ENCODE data around the gene PLCH2.

Gene PLCH2

GRCh38 chr1:2499260-2499659 lies 23.2 kb downstream of the PLCH2 start:
- DNase-seq (ENCODE audit: low read depth in 2 of 2) = no peak

DNA sequence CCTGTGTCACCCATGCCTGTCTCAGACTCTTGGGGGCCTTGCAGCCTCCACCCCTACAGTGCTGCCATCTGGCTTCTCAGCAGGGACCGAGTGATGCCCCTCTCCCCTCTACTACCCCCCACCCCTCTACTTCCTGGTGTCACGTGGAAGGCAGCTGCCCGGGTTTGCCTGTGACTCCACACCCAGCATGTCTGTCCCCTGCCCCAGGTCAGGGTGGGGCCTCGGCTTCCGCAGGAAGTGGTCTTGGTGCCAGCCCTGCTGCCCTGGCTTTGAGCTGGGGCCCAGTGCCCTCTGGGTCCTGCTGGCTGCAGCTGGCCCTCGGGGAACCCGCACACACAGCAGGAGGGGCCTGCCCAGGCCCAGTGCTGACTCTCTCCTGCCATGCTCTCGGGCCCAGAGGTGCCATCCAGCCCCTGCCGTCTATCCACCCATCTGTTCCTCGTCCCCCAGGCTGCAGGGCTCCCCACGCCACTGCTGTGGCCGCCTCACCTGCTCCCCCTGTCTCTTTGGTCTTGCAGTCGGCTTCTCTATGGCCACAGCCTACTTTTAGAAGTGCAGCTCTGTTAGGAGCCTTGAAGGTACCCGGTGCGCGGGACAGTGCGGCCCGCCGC lies 24.0 kb downstream of the PLCH2 start:
- DNase-seq (ENCODE audit: low read depth in 2 of 2) = no peak

DNA sequence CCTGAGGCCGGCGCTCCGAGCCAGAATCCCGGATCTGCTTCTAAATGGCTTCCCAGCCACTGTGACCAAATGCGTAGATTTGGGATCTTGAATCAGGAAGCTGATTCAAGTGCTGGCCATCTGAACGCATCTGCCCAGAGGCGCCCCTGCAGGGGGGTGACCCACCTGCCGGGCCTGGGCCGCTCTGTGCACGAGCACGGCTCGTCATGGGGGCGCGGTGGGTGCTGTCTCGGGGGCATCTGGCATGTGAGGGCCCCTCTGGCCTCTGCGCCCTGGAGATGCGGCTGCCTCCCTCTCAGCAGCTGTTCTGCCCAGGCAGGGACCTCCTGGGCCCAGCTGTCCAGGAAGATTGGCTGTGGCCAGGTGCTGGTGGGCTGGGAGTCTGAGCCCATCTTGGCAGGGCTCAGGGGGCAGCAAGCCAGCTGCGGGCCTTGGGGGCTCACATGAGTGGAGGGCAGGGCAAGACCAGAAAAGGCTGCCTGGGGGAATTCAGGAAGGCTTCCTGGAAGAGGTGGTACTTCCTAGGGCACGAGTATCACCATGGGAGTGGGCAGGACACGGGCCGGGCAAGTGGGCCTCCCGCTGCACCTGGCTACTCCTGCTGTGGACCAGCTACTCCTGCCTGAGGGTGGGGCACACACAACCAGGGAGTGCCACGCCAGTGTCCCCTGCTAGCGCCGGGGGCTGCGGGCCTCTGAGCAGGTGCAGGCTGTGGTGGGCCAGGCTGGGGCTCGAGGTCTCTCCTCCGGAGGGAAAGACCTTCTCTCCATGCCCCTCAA lies 25.1 kb downstream of the PLCH2 start:
- DNase-seq (ENCODE audit: low read depth in 2 of 2) = no peak

DNA sequence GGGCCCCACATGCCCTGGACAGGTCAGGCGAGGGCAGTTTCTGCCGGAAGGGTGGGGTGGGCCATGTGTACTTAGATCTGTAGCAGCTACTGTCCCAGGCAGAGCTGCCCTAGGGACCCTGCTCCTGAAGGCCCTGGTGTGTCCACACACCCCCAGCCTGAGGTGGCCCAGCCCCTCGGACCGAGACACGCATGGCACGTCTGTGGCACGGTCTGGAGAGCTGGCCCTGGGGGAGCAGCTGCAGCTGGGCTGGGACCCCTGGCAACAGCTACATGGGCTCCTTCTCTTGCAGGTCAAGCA lies 25.7 kb downstream of the PLCH2 start:
- DNase-seq (ENCODE audit: low read depth in 2 of 2) = no peak

DNA sequence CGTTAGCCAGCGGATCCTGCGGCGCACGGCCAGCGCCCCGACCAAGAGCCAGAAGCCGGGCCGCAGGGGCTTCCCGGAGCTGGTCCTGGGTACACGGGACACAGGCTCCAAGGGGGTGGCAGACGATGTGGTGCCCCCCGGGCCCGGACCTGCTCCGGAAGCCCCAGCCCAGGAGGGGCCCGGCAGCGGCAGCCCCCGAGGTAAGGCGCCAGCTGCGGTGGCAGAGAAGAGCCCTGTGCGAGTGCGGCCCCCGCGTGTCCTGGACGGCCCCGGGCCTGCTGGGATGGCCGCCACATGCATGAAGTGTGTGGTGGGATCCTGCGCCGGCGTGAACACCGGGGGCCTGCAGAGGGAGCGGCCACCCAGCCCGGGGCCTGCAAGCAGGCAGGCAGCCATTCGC lies 26.1 kb downstream of the PLCH2 start:
- DNase-seq (ENCODE audit: low read depth in 2 of 2) = no peak

- DNase-seq (ENCODE audit: low read depth in 2 of 2) = no peak
Observed at GRCh38 chr1:2502661-2503553, 26.8 kb downstream of the PLCH2 start.

DNA sequence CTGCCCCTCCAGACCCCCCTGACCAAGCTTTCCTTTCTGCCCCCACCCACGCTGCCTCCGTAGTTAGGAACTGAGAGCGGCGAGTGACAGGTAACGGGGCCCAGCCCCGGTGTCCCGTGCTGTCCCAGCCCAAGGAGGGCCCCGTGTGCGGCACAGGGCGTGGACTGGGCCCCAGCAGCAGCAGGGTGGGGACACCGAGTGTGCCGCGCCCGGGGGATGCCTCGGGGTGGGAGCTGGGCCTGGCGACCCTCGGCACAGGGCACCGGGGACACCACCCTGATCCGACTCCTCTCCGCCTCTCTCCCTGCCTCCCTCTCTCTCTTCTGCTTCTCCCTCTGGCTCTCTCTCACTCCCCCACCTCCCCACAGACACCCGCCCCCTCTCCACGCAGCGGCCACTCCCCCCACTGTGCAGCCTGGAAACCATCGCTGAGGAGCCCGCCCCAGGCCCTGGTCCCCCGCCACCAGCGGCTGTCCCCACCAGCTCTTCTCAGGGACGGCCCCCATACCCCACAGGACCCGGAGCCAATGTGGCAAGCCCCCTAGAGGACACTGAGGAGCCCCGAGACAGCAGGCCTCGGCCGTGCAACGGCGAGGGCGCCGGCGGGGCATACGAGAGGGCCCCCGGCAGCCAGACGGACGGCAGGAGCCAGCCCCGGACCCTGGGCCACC lies 27.6 kb downstream of the PLCH2 start:
- no peak for DNase-seq (ENCODE audit: low read depth in 2 of 2)

GRCh38 chr1:2504225-2504948 lies 28.3 kb downstream of the PLCH2 start:
- no peak for DNase-seq (ENCODE audit: low read depth in 2 of 2)

GRCh38 chr1:2504949-2505272 lies 28.8 kb downstream of the PLCH2 start:
- no peak for DNase-seq (ENCODE audit: low read depth in 2 of 2)

DNA sequence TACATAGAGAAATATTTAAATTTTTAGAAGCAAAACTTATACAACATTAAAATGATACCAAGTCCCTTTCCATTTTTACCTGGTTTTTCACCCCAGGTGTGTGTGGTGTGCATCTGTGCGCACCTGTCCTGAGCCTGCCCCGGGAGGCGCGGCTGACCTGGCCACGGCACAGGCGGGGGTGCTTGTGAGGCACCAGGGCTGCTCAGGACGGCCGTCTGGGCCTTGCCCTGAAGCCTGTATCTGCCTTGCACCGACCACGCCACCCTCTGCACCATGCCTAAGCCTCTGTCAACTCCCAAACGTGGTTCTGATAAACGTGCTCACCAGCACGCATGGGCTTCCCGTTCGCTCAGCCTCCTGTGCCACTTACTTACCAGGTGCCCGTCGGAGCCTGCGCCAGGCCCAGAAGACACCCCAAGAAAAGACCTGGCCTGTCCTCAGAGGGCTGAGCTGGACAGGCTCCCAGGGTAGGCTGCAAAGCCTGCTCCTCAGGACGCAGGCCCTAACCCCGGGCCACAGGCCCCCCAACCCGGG lies 29.4 kb downstream of the PLCH2 start:
- DNase-seq (ENCODE audit: low read depth in 2 of 2) = no peak

DNA sequence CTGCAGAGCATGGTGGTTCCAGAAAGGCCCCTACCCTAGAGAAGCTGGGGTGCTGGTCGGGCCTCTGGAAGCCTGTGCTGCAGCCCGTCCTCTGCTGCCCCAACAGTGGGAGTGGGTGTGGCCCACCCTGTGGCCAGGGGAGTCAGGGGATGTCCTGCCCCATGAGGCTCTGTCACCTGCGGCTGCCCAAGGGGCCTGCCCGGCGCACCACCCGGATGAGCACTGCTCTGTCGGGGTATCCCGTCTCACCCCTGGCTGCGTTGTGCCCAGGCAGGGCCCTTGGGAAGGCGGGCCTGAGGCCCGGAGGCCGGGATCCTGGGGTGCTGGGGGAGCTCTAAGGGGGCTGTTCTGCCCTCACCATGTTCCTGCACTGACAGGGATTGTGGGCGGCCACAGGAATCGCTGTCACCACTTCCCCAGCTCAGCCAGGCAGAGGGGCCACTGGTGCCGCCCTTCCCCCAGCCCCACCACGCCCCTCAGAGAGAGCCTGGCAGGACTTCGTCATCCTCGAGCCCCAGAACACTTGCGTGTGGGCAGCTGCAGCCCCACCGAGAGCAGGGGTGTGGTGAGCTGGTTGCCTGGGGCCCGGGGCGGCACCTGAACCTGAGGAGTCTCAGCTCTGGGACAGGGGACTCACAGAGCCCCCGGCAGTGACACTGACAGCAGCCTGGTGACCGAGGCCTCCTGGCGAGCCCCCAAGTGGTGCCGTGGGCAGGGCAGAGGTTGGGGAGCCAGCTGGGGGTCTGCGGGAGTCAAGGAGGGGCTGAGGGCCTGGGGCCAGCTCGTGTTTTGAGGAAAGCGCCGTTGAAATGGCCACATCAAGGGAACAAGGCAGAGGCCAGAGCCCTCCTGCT lies 30.1 kb downstream of the PLCH2 start:
- DNase-seq (ENCODE audit: low read depth in 2 of 2) = no peak

DNA sequence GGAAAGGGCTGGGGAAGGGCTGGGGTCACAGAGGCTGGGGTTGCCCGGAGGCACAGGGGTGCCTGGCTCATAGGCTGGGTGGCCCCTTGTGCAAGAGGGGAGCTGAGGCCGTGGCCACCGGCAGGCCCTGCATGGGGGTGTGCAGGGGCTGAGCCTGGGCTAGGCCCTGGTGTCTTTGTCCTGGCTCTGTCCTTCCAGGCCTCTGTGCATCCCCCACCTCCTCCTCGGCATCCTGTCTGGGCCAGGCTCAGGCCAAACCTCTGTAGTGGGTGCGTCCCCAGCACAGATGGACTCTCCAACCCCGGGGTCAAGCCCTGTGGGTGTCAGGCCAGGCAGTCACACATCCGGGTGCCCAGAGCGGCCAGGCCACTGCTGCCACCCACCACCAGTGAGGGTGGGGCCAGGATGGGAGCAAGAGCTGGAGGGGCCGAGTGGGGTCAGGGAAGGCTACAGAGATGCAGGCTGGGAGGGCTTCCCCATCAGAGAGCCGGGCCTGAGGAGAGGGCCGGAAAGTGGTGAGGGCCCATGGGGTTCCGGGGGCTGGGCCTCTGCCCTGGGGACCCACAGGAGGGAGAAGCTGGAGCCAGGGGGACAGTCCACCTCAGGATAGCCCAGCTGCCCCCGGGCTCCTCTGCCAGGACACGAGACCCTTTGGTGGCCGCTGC lies 30.9 kb downstream of the PLCH2 start:
- DNase-seq (ENCODE audit: low read depth in 2 of 2) = no peak

- DNase-seq (ENCODE audit: low read depth in 2 of 2) = no peak
Observed at GRCh38 chr1:2507744-2508155, 31.7 kb downstream of the PLCH2 start.

GRCh38 chr1:2508180-2508579 lies 32.1 kb downstream of the PLCH2 start:
- no peak for DNase-seq (ENCODE audit: low read depth in 2 of 2)

DNA sequence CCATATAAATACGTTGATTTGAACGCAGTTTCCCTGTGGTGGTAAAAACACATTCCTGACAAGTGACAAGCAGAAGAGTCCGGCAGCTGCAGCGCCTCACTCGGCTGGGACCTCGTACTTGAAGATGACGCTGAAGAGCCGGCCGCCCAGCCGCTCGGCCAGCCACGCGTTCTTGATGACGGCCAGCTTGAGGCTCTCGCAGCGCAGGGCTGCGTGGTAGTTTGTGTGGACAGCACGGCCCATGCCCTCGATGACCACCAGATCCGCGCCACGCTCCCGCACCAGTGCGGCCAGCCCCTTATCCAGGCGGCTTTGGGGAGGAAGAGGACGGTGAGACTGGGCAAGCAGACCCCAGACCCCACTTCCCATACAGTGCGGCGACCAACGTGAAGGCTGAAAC lies 32.7 kb downstream of the PLCH2 start:
- no peak for DNase-seq (ENCODE audit: low read depth in 2 of 2)

DNA sequence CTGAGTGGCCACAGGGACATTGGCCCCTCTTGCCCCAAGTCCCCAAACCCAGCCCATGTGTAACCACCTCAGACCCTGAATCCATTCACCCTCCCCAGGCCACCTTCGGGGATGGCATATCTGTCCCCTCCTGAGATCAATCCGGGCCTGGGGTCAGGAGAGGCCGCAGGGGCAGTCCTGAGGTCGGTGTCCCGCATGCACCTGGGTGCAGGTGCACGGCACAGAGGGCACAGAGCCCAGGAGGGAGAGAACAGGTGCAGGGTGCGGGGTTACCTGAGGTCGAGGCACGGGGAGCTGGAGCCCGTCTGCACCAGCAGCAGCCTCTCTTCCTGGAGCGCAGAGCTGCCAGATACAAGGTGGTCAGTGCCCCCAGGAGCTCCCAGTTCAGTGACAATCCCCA lies 33.5 kb downstream of the PLCH2 start:
- DNase-seq (ENCODE audit: low read depth in 2 of 2) = no peak

GRCh38 chr1:2510366-2511155 lies 34.5 kb downstream of the PLCH2 start:
- no peak for DNase-seq (ENCODE audit: low read depth in 2 of 2)

DNA sequence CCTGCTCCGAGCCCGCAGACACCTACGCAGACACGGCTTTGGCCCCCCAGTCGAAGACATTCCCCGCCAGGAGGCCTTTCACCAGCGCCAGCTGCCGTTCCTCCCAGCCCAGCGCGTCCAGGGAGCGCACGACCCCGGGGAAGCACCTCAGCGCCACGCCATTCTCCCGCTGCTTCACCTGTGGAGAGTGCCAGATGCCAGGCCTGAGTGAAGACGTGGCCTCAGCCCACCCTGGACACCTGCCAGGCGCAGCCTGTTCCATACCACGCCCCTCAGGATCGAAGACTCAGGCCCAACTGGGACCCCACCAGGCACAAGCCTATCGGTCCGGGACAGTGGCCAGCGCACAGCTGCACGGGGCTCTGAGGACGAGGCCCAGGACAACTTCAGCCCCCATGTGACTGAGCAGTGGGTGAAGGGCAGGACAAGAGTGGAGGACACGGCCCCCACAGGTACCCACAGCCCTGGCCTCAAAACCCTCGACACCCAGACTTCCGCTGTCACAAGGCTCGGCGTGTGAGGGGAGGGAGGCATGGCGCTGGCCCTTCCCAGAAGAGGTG lies 36.9 kb downstream of the PLCH2 start:
- no peak for DNase-seq (ENCODE audit: low read depth in 2 of 2)

All from stimulated activated CD4-positive, alpha-beta T cell treated with anti-CD3 and anti-CD28 coated beads, Interleukin-1b, Interleukin-23, amount 100 ng/mL, for 1 hour (primary cell).